RWPE2 (cell line): ENCODE data around the gene USP24.
A peak's percentile ranks its signal among the peaks of the same experiment; 100 is the strongest.

Experiments
- ATAC-seq: fragments of 200-7000 bp; cut with Tn5 transposase; 3 replicates; pipeline ENCODE4 v1.9.1; 2021; ENCODE audit warnings: low read depth
- DNase-seq: peaks from one replicate; pipeline ENCODE4 v3.0.0-alpha.2; 2020; ENCODE audit warnings: low spot score
- H3K27ac ChIP-seq: fragments of 450-650 bp; 2 replicates; pipeline ENCODE4 v1.5.1; 2017; ENCODE audit warnings: mild to moderate bottlenecking; ENCODE audit not compliant: poor library complexity, severe bottlenecking
- H3K27me3 ChIP-seq: fragments of 250-450 bp; sonication (Bioruptor Pico); 2 replicates; pipeline ENCODE4 v1.5.1; 2021; ENCODE audit warnings: mild to moderate bottlenecking, moderate library complexity; ENCODE audit not compliant: insufficient read depth, poor library complexity, severe bottlenecking
- H3K36me3 ChIP-seq: fragments of 250-450 bp; sonication (Bioruptor Pico); 2 replicates; pipeline ENCODE4 v1.5.1; 2020; ENCODE audit warnings: low read depth, mild to moderate bottlenecking, moderate library complexity
- H3K4me1 ChIP-seq: fragments of 250-450 bp; sonication (Bioruptor Pico); 2 replicates; pipeline ENCODE4 v1.5.1; 2021; ENCODE audit warnings: mild to moderate bottlenecking, moderate library complexity; ENCODE audit not compliant: insufficient read depth, poor library complexity, severe bottlenecking
- H3K4me3 ChIP-seq: fragments of 250-450 bp; sonication (Bioruptor Pico); 2 replicates; pipeline ENCODE4 v1.5.1; 2021; ENCODE audit warnings: mild to moderate bottlenecking, moderate library complexity; ENCODE audit not compliant: severe bottlenecking
- H3K9me3 ChIP-seq: fragments of 250-450 bp; sonication (Bioruptor Pico); 2 replicates; pipeline ENCODE4 v1.5.1; 2021; ENCODE audit warnings: mild to moderate bottlenecking, moderate library complexity; ENCODE audit not compliant: severe bottlenecking
- CTCF ChIP-seq: fragments of 450-650 bp; IDR thresholded peaks from one replicate; pipeline ENCODE4 v1.5.1; 2017; ENCODE audit warnings: mild to moderate bottlenecking, moderate library complexity; ENCODE audit not compliant: poor library complexity, severe bottlenecking

USP24 gene

GRCh38 chr1:55246896-55247295 lies 31.7 kb upstream of the USP24 start:
- no peak for TF ChIP-seq CTCF
- no peak overlapping the region for H3K4me3 ChIP-seq
- ATAC-seq, result no peak
- no peaks in the 10 kb centered on the region for H3K9me3 ChIP-seq
- no peak overlapping the region for H3K27ac ChIP-seq
- H3K27me3 ChIP-seq, result no peaks in the 10 kb centered on the region
- no peak for DNase-seq
- H3K36me3 ChIP-seq, result no peaks in the 10 kb centered on the region
- H3K4me1 ChIP-seq, result no peaks in the 10 kb centered on the region

GRCh38 chr1:55246331-55246730 lies 31.2 kb upstream of the USP24 start:
- DNase-seq, result no peak
- Histone ChIP-seq H3K9me3 (no peaks in the 10 kb centered on the region), H3K27ac (no peak overlapping the region), H3K27me3 (no peaks in the 10 kb centered on the region), H3K4me1 (no peaks in the 10 kb centered on the region), H3K4me3 (no peak overlapping the region), H3K36me3 (no peaks in the 10 kb centered on the region)
- no peak for TF ChIP-seq CTCF
- no peak for ATAC-seq

- Histone ChIP-seq H3K9me3 (no peaks in the 10 kb centered on the region), H3K36me3 (no peaks in the 10 kb centered on the region), H3K4me1 (no peaks in the 10 kb centered on the region), H3K4me3 (no peak overlapping the region), H3K27ac (no peak overlapping the region), H3K27me3 (no peaks in the 10 kb centered on the region)
- TF ChIP-seq CTCF, result no peak
- DNase-seq (no peak), ATAC-seq (peak; percentile 36; the same call in 2 of the 3 replicates)
Observed at GRCh38 chr1:55245781-55246180, 30.6 kb upstream of the USP24 start.

GRCh38 chr1:55244476-55245099 lies 29.4 kb upstream of the USP24 start:
- no peaks in the 10 kb centered on the region for H3K9me3 ChIP-seq
- ATAC-seq (no peak), DNase-seq (no peak)
- TF ChIP-seq CTCF, result no peak
- no peak overlapping the region for H3K27ac ChIP-seq
- H3K27me3 ChIP-seq, result no peaks in the 10 kb centered on the region
- no peak overlapping the region for H3K4me3 ChIP-seq
- H3K4me1 ChIP-seq, result no peaks in the 10 kb centered on the region
- H3K36me3 ChIP-seq, result no peaks in the 10 kb centered on the region

- no peaks in the 10 kb centered on the region for H3K4me1 ChIP-seq
- no peaks in the 10 kb centered on the region for H3K27me3 ChIP-seq
- TF ChIP-seq CTCF, result no peak
- no peak overlapping the region for H3K27ac ChIP-seq
- no peak for DNase-seq
- H3K36me3 ChIP-seq, result no peaks in the 10 kb centered on the region
- H3K4me3 ChIP-seq, result no peak overlapping the region
- ATAC-seq, result no peak
- H3K9me3 ChIP-seq, result no peaks in the 10 kb centered on the region
Observed at GRCh38 chr1:55243655-55244054, 28.5 kb upstream of the USP24 start.
